ENCODE measurements around the gene CTNNBL1. TPM values are rescaled to one million over a fixed set of nuclear protein-coding genes. Genes with fewer than 3 reads are reported as not detected.

CTNNBL1 gene
- total and polyA plus RNA-seq, 2 experiments from 2014 or later = 36.3 to 68.7 TPM

DNA sequence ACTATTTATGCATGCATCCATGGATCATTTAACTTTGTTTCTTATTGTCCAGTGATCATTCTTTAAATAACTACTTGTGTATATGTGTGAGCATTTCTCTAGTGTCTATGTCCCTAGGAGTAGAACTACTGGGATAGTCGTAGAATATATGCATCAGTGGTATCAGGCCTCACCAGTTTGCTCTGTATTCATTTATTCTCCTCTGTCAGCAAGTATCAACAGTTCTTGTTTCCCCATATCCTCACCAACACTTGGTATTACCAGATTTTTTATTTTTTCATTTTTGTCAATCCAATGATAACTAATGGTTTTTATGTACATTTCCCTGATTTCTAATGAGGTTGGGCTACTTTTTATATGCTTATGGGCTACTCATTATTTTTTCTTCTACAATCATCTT lies 27.9 kb downstream of the CTNNBL1 start:
- Mint-ChIP-seq H3K4me1 (peaks cover 7% of the 10 kb centered on the region), H3K4me3 (no peak overlapping the region)

More for the DNA sequence above, 27.9 kb downstream of the CTNNBL1 start:
- Histone ChIP-seq H3K36me3 (ENCODE audit: insufficient read depth) (0 out of 2 replicates have a peak, but pooled peaks cover 5% of the 10 kb centered on the region), H3K4me3 (no peak overlapping the region), H3K27me3 (ENCODE audit: insufficient read depth) (no peaks in the 10 kb centered on the region), H3K79me2 (replicated peaks; ENCODE audit: insufficient read depth) (peaks cover 73% of the 10 kb centered on the region), H3K27ac (ENCODE audit: low read depth) (no peak overlapping the region), H4K20me1 (replicated peaks; ENCODE audit: insufficient read depth) (peaks cover 19% of the 10 kb centered on the region; the same call in 1 of the 2 replicates), H3K4me2 (no peak overlapping the region), H2AFZ (no peak overlapping the region), H3K9me2 (ENCODE audit: insufficient read depth) (no peaks in the 10 kb centered on the region), H3K4me1 (ENCODE audit: insufficient read depth) (no peaks in the 10 kb centered on the region), H3F3A (replicated peaks; ENCODE audit: low read depth) (no peaks in the 10 kb centered on the region)
- Mint-ChIP-seq H3K36me3 (ENCODE audit: low read depth) (peaks cover 8% of the 10 kb centered on the region; the same call in 2 of the 3 replicates), H3K27ac (no peak overlapping the region), H3K9me3 (peaks cover 6% of the 10 kb centered on the region; the same call in 2 of the 3 replicates), H3K27me3 (ENCODE audit: insufficient read depth, low read depth, poor library complexity) (peaks cover 2% of the 10 kb centered on the region)
- DNase-seq (ENCODE audit: low spot score) (no peak), ATAC-seq (no peak)
- TF ChIP-seq REST (IDR thresholded peaks at IDR 0.05; ENCODE audit: unreplicated experiment) (no peak), ZNF114 (CRISPR knock-in tag; IDR thresholded peaks at IDR 0.05) (no peak), NANOG (IDR thresholded peaks at IDR 0.05; ENCODE audit: borderline replicate concordance) (no peak), JUNB (IDR thresholded peaks at IDR 0.05; ENCODE audit: unreplicated experiment) (no peak), CREB1 (CRISPR knock-in tag; IDR thresholded peaks at IDR 0.05; ENCODE audit: low read depth) (no peak), POLR2AphosphoS5 (IDR thresholded peaks at IDR 0.05; ENCODE audit: low read depth) (no peak), ZNF331 (CRISPR knock-in tag; IDR thresholded peaks at IDR 0.05; ENCODE audit: low read depth) (no peak), STAT1 (IDR thresholded peaks at IDR 0.05; ENCODE audit: unreplicated experiment) (no peak), EZH2phosphoT487 (IDR thresholded peaks at IDR 0.05; ENCODE audit: unreplicated experiment) (no peak), EZH2 (IDR thresholded peaks at IDR 0.05; ENCODE audit: low read depth, unreplicated experiment) (no peak)
- TF ChIP-seq, protein P1, sequence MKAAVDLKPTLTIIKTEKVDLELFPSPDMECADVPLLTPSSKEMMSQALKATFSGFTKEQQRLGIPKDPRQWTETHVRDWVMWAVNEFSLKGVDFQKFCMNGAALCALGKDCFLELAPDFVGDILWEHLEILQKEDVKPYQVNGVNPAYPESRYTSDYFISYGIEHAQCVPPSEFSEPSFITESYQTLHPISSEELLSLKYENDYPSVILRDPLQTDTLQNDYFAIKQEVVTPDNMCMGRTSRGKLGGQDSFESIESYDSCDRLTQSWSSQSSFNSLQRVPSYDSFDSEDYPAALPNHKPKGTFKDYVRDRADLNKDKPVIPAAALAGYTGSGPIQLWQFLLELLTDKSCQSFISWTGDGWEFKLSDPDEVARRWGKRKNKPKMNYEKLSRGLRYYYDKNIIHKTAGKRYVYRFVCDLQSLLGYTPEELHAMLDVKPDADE (IDR thresholded peaks at IDR 0.05) = no peak
- TF ChIP-seq, protein P2, sequence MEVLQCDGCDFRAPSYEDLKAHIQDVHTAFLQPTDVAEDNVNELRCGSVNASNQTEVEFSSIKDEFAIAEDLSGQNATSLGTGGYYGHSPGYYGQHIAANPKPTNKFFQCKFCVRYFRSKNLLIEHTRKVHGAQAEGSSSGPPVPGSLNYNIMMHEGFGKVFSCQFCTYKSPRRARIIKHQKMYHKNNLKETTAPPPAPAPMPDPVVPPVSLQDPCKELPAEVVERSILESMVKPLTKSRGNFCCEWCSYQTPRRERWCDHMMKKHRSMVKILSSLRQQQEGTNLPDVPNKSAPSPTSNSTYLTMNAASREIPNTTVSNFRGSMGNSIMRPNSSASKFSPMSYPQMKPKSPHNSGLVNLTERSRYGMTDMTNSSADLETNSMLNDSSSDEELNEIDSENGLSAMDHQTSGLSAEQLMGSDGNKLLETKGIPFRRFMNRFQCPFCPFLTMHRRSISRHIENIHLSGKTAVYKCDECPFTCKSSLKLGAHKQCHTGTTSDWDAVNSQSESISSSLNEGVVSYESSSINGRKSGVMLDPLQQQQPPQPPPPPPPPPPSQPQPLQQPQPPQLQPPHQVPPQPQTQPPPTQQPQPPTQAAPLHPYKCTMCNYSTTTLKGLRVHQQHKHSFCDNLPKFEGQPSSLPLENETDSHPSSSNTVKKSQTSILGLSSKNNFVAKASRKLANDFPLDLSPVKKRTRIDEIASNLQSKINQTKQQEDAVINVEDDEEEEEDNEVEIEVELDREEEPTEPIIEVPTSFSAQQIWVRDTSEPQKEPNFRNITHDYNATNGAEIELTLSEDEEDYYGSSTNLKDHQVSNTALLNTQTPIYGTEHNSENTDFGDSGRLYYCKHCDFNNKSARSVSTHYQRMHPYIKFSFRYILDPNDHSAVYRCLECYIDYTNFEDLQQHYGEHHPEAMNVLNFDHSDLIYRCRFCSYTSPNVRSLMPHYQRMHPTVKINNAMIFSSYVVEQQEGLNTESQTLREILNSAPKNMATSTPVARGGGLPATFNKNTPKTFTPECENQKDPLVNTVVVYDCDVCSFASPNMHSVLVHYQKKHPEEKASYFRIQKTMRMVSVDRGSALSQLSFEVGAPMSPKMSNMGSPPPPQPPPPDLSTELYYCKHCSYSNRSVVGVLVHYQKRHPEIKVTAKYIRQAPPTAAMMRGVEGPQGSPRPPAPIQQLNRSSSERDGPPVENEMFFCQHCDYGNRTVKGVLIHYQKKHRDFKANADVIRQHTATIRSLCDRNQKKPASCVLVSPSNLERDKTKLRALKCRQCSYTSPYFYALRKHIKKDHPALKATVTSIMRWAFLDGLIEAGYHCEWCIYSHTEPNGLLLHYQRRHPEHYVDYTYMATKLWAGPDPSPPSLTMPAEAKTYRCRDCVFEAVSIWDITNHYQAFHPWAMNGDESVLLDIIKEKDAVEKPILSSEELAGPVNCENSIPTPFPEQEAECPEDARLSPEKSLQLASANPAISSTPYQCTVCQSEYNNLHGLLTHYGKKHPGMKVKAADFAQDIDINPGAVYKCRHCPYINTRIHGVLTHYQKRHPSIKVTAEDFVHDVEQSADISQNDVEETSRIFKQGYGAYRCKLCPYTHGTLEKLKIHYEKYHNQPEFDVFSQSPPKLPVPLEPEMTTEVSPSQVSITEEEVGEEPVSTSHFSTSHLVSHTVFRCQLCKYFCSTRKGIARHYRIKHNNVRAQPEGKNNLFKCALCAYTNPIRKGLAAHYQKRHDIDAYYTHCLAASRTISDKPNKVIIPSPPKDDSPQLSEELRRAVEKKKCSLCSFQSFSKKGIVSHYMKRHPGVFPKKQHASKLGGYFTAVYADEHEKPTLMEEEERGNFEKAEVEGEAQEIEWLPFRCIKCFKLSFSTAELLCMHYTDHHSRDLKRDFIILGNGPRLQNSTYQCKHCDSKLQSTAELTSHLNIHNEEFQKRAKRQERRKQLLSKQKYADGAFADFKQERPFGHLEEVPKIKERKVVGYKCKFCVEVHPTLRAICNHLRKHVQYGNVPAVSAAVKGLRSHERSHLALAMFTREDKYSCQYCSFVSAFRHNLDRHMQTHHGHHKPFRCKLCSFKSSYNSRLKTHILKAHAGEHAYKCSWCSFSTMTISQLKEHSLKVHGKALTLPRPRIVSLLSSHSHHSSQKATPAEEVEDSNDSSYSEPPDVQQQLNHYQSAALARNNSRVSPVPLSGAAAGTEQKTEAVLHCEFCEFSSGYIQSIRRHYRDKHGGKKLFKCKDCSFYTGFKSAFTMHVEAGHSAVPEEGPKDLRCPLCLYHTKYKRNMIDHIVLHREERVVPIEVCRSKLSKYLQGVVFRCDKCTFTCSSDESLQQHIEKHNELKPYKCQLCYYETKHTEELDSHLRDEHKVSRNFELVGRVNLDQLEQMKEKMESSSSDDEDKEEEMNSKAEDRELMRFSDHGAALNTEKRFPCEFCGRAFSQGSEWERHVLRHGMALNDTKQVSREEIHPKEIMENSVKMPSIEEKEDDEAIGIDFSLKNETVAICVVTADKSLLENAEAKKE (CRISPR knock-in tag; IDR thresholded peaks at IDR 0.05) = no peak
- TF ChIP-seq, protein P3, sequence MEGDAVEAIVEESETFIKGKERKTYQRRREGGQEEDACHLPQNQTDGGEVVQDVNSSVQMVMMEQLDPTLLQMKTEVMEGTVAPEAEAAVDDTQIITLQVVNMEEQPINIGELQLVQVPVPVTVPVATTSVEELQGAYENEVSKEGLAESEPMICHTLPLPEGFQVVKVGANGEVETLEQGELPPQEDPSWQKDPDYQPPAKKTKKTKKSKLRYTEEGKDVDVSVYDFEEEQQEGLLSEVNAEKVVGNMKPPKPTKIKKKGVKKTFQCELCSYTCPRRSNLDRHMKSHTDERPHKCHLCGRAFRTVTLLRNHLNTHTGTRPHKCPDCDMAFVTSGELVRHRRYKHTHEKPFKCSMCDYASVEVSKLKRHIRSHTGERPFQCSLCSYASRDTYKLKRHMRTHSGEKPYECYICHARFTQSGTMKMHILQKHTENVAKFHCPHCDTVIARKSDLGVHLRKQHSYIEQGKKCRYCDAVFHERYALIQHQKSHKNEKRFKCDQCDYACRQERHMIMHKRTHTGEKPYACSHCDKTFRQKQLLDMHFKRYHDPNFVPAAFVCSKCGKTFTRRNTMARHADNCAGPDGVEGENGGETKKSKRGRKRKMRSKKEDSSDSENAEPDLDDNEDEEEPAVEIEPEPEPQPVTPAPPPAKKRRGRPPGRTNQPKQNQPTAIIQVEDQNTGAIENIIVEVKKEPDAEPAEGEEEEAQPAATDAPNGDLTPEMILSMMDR (conservative IDR thresholded peaks at IDR 0.05; ENCODE audit: low read depth in 2 of 2) = no peak

Data from GM23338 (cell line).